IMR-90 (cell line): ENCODE data around the gene LEP. TPM values are rescaled to one million over a fixed set of nuclear protein-coding genes. Genes with fewer than 3 reads are reported as not detected.
A peak's percentile ranks its signal among the peaks of the same experiment; 100 is the strongest.

ENCODE experiments used
- ATAC-seq: fragments of 200-7000 bp; cut with Tn5 transposase; 2 replicates; pipeline ENCODE4 v1.9.1; 2020; ENCODE audit warnings: low read depth, mild to moderate bottlenecking, moderate library complexity
- BruUV-seq: library from RNA; stranded (reverse); fragments of 400-500 nt; replicated peaks from 2 replicates; lab custom pipeline; 2021; lab: Mats Ljungman, UMichigan
- CTCF ChIA-PET: fragments of 300-600 bp; formaldehyde crosslinking; extraction: SDS; loops from one replicate; lab custom pipeline; 2021; ENCODE audit warnings: antibody characterized with exemption; lab: Yijun Ruan, JAX
- POLR2A ChIA-PET: fragments of 300-600 bp; sonication (Branson Sonifier 250); formaldehyde crosslinking; loops from one replicate; lab custom pipeline; 2022; ENCODE audit warnings: antibody characterized with exemption; ENCODE audit not compliant: unreplicated experiment; lab: Charles Lee
- DNase-seq: peaks from one replicate; pipeline ENCODE4 v3.0.0; 2013
- H2AFZ ChIP-seq: replicated peaks from 2 replicates; pipeline ENCODE3; 2013; ENCODE audit warnings: low read length, mild to moderate bottlenecking; ENCODE audit not compliant: poor library complexity
- H2AK5ac ChIP-seq: 2 replicates; pipeline ENCODE4 v1.6.1; 2013; ENCODE audit warnings: low read depth, low read length, inconsistent platforms
- H2AK9ac ChIP-seq: replicated peaks from 2 replicates; pipeline ENCODE3; 2013; ENCODE audit warnings: mild to moderate bottlenecking, low read depth, low read length, moderate library complexity; ENCODE audit not compliant: poor library complexity
- H2BK120ac ChIP-seq: 2 replicates; pipeline ENCODE4 v1.6.1; 2013; ENCODE audit warnings: low read depth, low read length, inconsistent platforms
- H2BK15ac ChIP-seq: 3 replicates; pipeline ENCODE4 v1.6.1; 2013; ENCODE audit warnings: low read depth, low read length, inconsistent platforms
- H2BK20ac ChIP-seq: 2 replicates; pipeline ENCODE4 v1.6.1; 2013; ENCODE audit warnings: low read depth, mild to moderate bottlenecking, inconsistent platforms, low read length, moderate library complexity
- H2BK5ac ChIP-seq: 2 replicates; pipeline ENCODE4 v1.6.1; 2013; ENCODE audit warnings: mild to moderate bottlenecking, low read depth, low read length, inconsistent platforms; ENCODE audit not compliant: poor library complexity, severe bottlenecking
- H3K14ac ChIP-seq: replicated peaks from 2 replicates; pipeline ENCODE4 v1.6.1; 2013; ENCODE audit warnings: low read depth, low read length, inconsistent platforms
- H3K18ac ChIP-seq: 2 replicates; pipeline ENCODE4 v1.6.1; 2013; ENCODE audit warnings: low read depth, low read length, control low read depth
- H3K23ac ChIP-seq: 2 replicates; pipeline ENCODE4 v1.6.1; 2013; ENCODE audit warnings: low read depth, low read length, inconsistent platforms
- H3K27ac ChIP-seq: 2 replicates; pipeline ENCODE4 v1.5.1; 2013; ENCODE audit warnings: mild to moderate bottlenecking, control low read depth, low read length; ENCODE audit not compliant: insufficient read depth
- H3K27me3 ChIP-seq: 2 replicates; pipeline ENCODE4 v1.6.1; 2013; ENCODE audit warnings: low read length; ENCODE audit not compliant: control insufficient read depth, insufficient read depth
- H3K36me3 ChIP-seq: 2 replicates; pipeline ENCODE4 v1.6.1; 2013; ENCODE audit warnings: low read length, mixed read lengths; ENCODE audit not compliant: control insufficient read depth, insufficient read depth
- H3K4ac ChIP-seq: 2 replicates; pipeline ENCODE4 v1.6.1; 2013; ENCODE audit warnings: low read depth, low read length, inconsistent platforms
- H3K4me1 ChIP-seq: 2 replicates; pipeline ENCODE4 v1.6.1; 2013; ENCODE audit warnings: low read length, mixed read lengths; ENCODE audit not compliant: control insufficient read depth, insufficient read depth
- H3K4me2 ChIP-seq: 2 replicates; pipeline ENCODE4 v1.6.1; 2013; ENCODE audit warnings: low read depth, mild to moderate bottlenecking, control low read depth, low read length, moderate library complexity
- H3K4me3 ChIP-seq: 2 replicates; pipeline ENCODE4 v1.5.1; 2013; ENCODE audit warnings: low read depth, mild to moderate bottlenecking, control low read depth, low read length, moderate library complexity; ENCODE audit not compliant: insufficient read depth
- H3K56ac ChIP-seq: 2 replicates; pipeline ENCODE4 v1.6.1; 2013; ENCODE audit warnings: low read length, inconsistent platforms; ENCODE audit not compliant: insufficient read depth; ENCODE audit errors: extremely low read depth
- H3K79me1 ChIP-seq, 2 experiments: 2 replicates each; pipeline ENCODE4 v1.6.1; 2013; ENCODE audit warnings: low read length in 2 of 2, inconsistent platforms in 1 of 2, low read depth in 1 of 2
- H3K9ac ChIP-seq: 2 replicates; pipeline ENCODE4 v1.6.1; 2013; ENCODE audit warnings: low read depth, low read length, control low read depth
- H3K9me1 ChIP-seq: 2 replicates; pipeline ENCODE4 v1.6.1; 2013; ENCODE audit warnings: low read length, inconsistent platforms; ENCODE audit not compliant: insufficient read depth
- H3K9me3 ChIP-seq: 2 replicates; pipeline ENCODE4 v1.6.1; 2013; ENCODE audit warnings: low read length; ENCODE audit not compliant: control insufficient read depth, insufficient read depth
- H4K20me1 ChIP-seq: 2 replicates; pipeline ENCODE4 v1.6.1; 2013; ENCODE audit warnings: low read length, inconsistent platforms; ENCODE audit not compliant: insufficient read depth
- H4K5ac ChIP-seq: 2 replicates; pipeline ENCODE4 v1.6.1; 2013; ENCODE audit warnings: mild to moderate bottlenecking, low read depth, low read length, control low read depth
- H4K8ac ChIP-seq, 2 experiments: 2 replicates each; pipeline ENCODE4 v1.6.1; 2013; ENCODE audit warnings: low read depth in 2 of 2, low read length in 2 of 2, control low read depth in 1 of 2, inconsistent platforms in 1 of 2
- H4K91ac ChIP-seq: 2 replicates; pipeline ENCODE4 v1.6.1; 2013; ENCODE audit warnings: low read depth, low read length, inconsistent platforms; ENCODE audit not compliant: insufficient read depth
- ELK1 ChIP-seq: fragments of 150-350 bp; IDR thresholded peaks from 2 replicates; pipeline ENCODE4 v1.6.1; 2016; ENCODE audit warnings: low read depth, mild to moderate bottlenecking, low read length, moderate library complexity, borderline replicate concordance
- WGBS, 2 experiments: methylation state at CpG; one replicate each; pipeline versions ENCODE4 v1.1.5 to v1.1.7; 2013; ENCODE audit warnings: missing lambda C conversion rate in 2 of 2; ENCODE audit not compliant: insufficient read length in 1 of 2; ENCODE audit errors: extremely low coverage in 2 of 2; 5-methylcytosine and 5-hydroxymethylcytosine counted together
- dilution Hi-C: fragments of 300-500 bp; cut with HindIII; formaldehyde crosslinking; loops from one replicate; pipeline ENCODE4 v1.14.3; 2018; ENCODE audit warnings: low sequenced_read_pairs; ENCODE audit not compliant: unreplicated experiment
- in situ Hi-C: fragments of 300-500 bp; cut with MboI; formaldehyde crosslinking; loops from 3 replicates; pipeline ENCODE4 v1.14.3; 2019; ENCODE audit warnings: low sequenced_read_pairs, inconsistent platforms, mixed read lengths
- intact Hi-C: fragments of 100-400 bp; cut with micrococcal nuclease; formaldehyde crosslinking; loops from 2 replicates; pipeline ENCODE4 v1.10.0; 2022
- polyA plus RNA-seq, 3 experiments: library from polyadenylated mRNA; depleted of rRNA; stranded (reverse); fragments of >200 nt; gene quantifications; 2 replicates each; pipeline ENCODE4 v1.2.3, GENCODE V29; 2012; ENCODE audit warnings: low replicate concordance in 1 of 3
- total RNA-seq: library from RNA; depleted of rRNA; stranded (reverse); fragments of >200 nt; gene quantifications from 2 replicates; pipeline ENCODE4 v1.2.3, GENCODE V29; 2012

LEP gene
- total and polyA plus RNA-seq, 2 of the 4 experiments (the other 2 are of a cell fraction) = not detected

- Histone ChIP-seq H3K4me2 (no peak overlapping the region), H3K9me1 (no peaks in the 10 kb centered on the region), H3K23ac (peak overlapping the region; percentile 31; the same call in 1 of the 2 replicates), H3K14ac (no peak overlapping the region), H3K18ac (no peak overlapping the region), H3K4ac (no peak overlapping the region; the same call in 1 of the 2 replicates), H2AK9ac (no peak overlapping the region), H3K79me1 (no peaks in the 10 kb centered on the region), H4K5ac (no peak overlapping the region), H4K91ac (no peak overlapping the region), H4K8ac (no peak overlapping the region), H2BK120ac (no peak overlapping the region; the same call in 1 of the 2 replicates), H2BK5ac (no peak overlapping the region), H2AK5ac (no peak overlapping the region), H3K27ac (no peak overlapping the region), H3K36me3 (no peaks in the 10 kb centered on the region), H2BK20ac (no peak overlapping the region), H2AFZ (peak overlapping the region; percentile 75), H3K9ac (no peak overlapping the region), H3K56ac (no peak overlapping the region), H4K20me1 (no peaks in the 10 kb centered on the region), H2BK15ac (no peak overlapping the region), H3K27me3 (peaks cover 33% of the 10 kb centered on the region), H3K4me1 (peaks cover 2% of the 10 kb centered on the region; the same call in 1 of the 2 replicates), H3K9me3 (no peaks in the 10 kb centered on the region), H3K4me3 (no peak overlapping the region)
- DNase-seq (peak; percentile 37), ATAC-seq (peak; percentile 89)
- no TSS peak for BruUV-seq
- 32% methylated on average over 4 of the region's 11 CpGs; no CpG with 5 or more reads in 1 of the 2 experiments for WGBS, 2 experiments
- intact Hi-C loops = no loop called here
- ChIA-PET CTCF (interaction anchor here (0.8 kb wide), 1 partner anchor 8 kb away, joined by 3 read pairs; no protein-coding TSS in a partner anchor), POLR2A (no interaction called here)
- in situ Hi-C loops = no loop called here
- TF ChIP-seq ELK1 = no peak
- dilution Hi-C loops = no loop called here
Measured at GRCh38 chr7:128259131-128260061, 18.3 kb downstream of the LEP start.
